NT2/D1 (cell line): ENCODE measurements around the gene NADK2.

ENCODE experiments used
- SUZ12 ChIP-seq: IDR thresholded peaks from 2 replicates; pipeline ENCODE4 v1.6.1; 2011; ENCODE audit not compliant: insufficient read length, insufficient read depth; ENCODE audit errors: extremely low read depth
- YY1 ChIP-seq: IDR thresholded peaks from 2 replicates; pipeline ENCODE4 v1.6.1; 2011; ENCODE audit not compliant: insufficient read length, insufficient read depth

GRCh38 chr5:36150676-36151433 lies 90.9 kb downstream of the NADK2 start:
- TF ChIP-seq SUZ12 (no peak), YY1 (no peak)
